Testis (tissue), 2 donors: ENCODE data around the gene ERI2.

Experiments used
- CTCF ChIP-seq, 3 experiments: fragments of 450-650 bp in 2 of 3; fragments of 200-600 bp in 1 of 3; sonication (generic) in 1 of 3; IDR thresholded peaks; one replicate each; pipeline ENCODE4 v1.5.1; 2016 to 2019; ENCODE audit warnings: antibody characterized with exemption in 3 of 3, mild to moderate bottlenecking in 2 of 3, moderate library complexity in 1 of 3
- POLR2A ChIP-seq: fragments of 450-650 bp; IDR thresholded peaks from one replicate; pipeline ENCODE4 v1.6.1; 2017; ENCODE audit warnings: antibody characterized with exemption, mild to moderate bottlenecking, moderate library complexity

- TF ChIP-seq CTCF (IDR thresholded peaks at IDR 0.05) (no peak), POLR2A (no peak)
Measured at GRCh38 chr16:20821682-20822081, 15.4 kb upstream of the ERI2 start.
